IMR-90 (cell line): Measurements from ENCODE around the gene WNT10A. TPM values are rescaled to one million over a fixed set of nuclear protein-coding genes. Genes with fewer than 3 reads are reported as not detected.

Experiments used
- ATAC-seq: fragments of 200-7000 bp; cut with Tn5 transposase; 2 replicates; pipeline ENCODE4 v1.9.1; 2020; ENCODE audit warnings: low read depth, mild to moderate bottlenecking, moderate library complexity
- BruUV-seq: library from RNA; stranded (reverse); fragments of 400-500 nt; replicated peaks from 2 replicates; lab custom pipeline; 2021; lab: Mats Ljungman, UMichigan
- CTCF ChIA-PET: fragments of 300-600 bp; formaldehyde crosslinking; extraction: SDS; loops from one replicate; lab custom pipeline; 2021; ENCODE audit warnings: antibody characterized with exemption; lab: Yijun Ruan, JAX
- POLR2A ChIA-PET: fragments of 300-600 bp; sonication (Branson Sonifier 250); formaldehyde crosslinking; loops from one replicate; lab custom pipeline; 2022; ENCODE audit warnings: antibody characterized with exemption; ENCODE audit not compliant: unreplicated experiment; lab: Charles Lee
- DNase-seq: peaks from one replicate; pipeline ENCODE4 v3.0.0; 2013
- H2AFZ ChIP-seq: replicated peaks from 2 replicates; pipeline ENCODE3; 2013; ENCODE audit warnings: low read length, mild to moderate bottlenecking; ENCODE audit not compliant: poor library complexity
- H2AK5ac ChIP-seq: 2 replicates; pipeline ENCODE4 v1.6.1; 2013; ENCODE audit warnings: low read depth, low read length, inconsistent platforms
- H2AK9ac ChIP-seq: replicated peaks from 2 replicates; pipeline ENCODE3; 2013; ENCODE audit warnings: mild to moderate bottlenecking, low read depth, low read length, moderate library complexity; ENCODE audit not compliant: poor library complexity
- H2BK120ac ChIP-seq: 2 replicates; pipeline ENCODE4 v1.6.1; 2013; ENCODE audit warnings: low read depth, low read length, inconsistent platforms
- H2BK15ac ChIP-seq: 3 replicates; pipeline ENCODE4 v1.6.1; 2013; ENCODE audit warnings: low read depth, low read length, inconsistent platforms
- H2BK20ac ChIP-seq: 2 replicates; pipeline ENCODE4 v1.6.1; 2013; ENCODE audit warnings: low read depth, mild to moderate bottlenecking, inconsistent platforms, low read length, moderate library complexity
- H2BK5ac ChIP-seq: 2 replicates; pipeline ENCODE4 v1.6.1; 2013; ENCODE audit warnings: mild to moderate bottlenecking, low read depth, low read length, inconsistent platforms; ENCODE audit not compliant: poor library complexity, severe bottlenecking
- H3K14ac ChIP-seq: replicated peaks from 2 replicates; pipeline ENCODE4 v1.6.1; 2013; ENCODE audit warnings: low read depth, low read length, inconsistent platforms
- H3K18ac ChIP-seq: 2 replicates; pipeline ENCODE4 v1.6.1; 2013; ENCODE audit warnings: low read depth, low read length, control low read depth
- H3K23ac ChIP-seq: 2 replicates; pipeline ENCODE4 v1.6.1; 2013; ENCODE audit warnings: low read depth, low read length, inconsistent platforms
- H3K27ac ChIP-seq: 2 replicates; pipeline ENCODE4 v1.5.1; 2013; ENCODE audit warnings: mild to moderate bottlenecking, control low read depth, low read length; ENCODE audit not compliant: insufficient read depth
- H3K27me3 ChIP-seq: 2 replicates; pipeline ENCODE4 v1.6.1; 2013; ENCODE audit warnings: low read length; ENCODE audit not compliant: control insufficient read depth, insufficient read depth
- H3K36me3 ChIP-seq: 2 replicates; pipeline ENCODE4 v1.6.1; 2013; ENCODE audit warnings: low read length, mixed read lengths; ENCODE audit not compliant: control insufficient read depth, insufficient read depth
- H3K4ac ChIP-seq: 2 replicates; pipeline ENCODE4 v1.6.1; 2013; ENCODE audit warnings: low read depth, low read length, inconsistent platforms
- H3K4me1 ChIP-seq: 2 replicates; pipeline ENCODE4 v1.6.1; 2013; ENCODE audit warnings: low read length, mixed read lengths; ENCODE audit not compliant: control insufficient read depth, insufficient read depth
- H3K4me2 ChIP-seq: 2 replicates; pipeline ENCODE4 v1.6.1; 2013; ENCODE audit warnings: low read depth, mild to moderate bottlenecking, control low read depth, low read length, moderate library complexity
- H3K4me3 ChIP-seq: 2 replicates; pipeline ENCODE4 v1.5.1; 2013; ENCODE audit warnings: low read depth, mild to moderate bottlenecking, control low read depth, low read length, moderate library complexity; ENCODE audit not compliant: insufficient read depth
- H3K56ac ChIP-seq: 2 replicates; pipeline ENCODE4 v1.6.1; 2013; ENCODE audit warnings: low read length, inconsistent platforms; ENCODE audit not compliant: insufficient read depth; ENCODE audit errors: extremely low read depth
- H3K79me1 ChIP-seq, 2 experiments: 2 replicates each; pipeline ENCODE4 v1.6.1; 2013; ENCODE audit warnings: low read length in 2 of 2, inconsistent platforms in 1 of 2, low read depth in 1 of 2
- H3K9ac ChIP-seq: 2 replicates; pipeline ENCODE4 v1.6.1; 2013; ENCODE audit warnings: low read depth, low read length, control low read depth
- H3K9me1 ChIP-seq: 2 replicates; pipeline ENCODE4 v1.6.1; 2013; ENCODE audit warnings: low read length, inconsistent platforms; ENCODE audit not compliant: insufficient read depth
- H3K9me3 ChIP-seq: 2 replicates; pipeline ENCODE4 v1.6.1; 2013; ENCODE audit warnings: low read length; ENCODE audit not compliant: control insufficient read depth, insufficient read depth
- H4K20me1 ChIP-seq: 2 replicates; pipeline ENCODE4 v1.6.1; 2013; ENCODE audit warnings: low read length, inconsistent platforms; ENCODE audit not compliant: insufficient read depth
- H4K5ac ChIP-seq: 2 replicates; pipeline ENCODE4 v1.6.1; 2013; ENCODE audit warnings: mild to moderate bottlenecking, low read depth, low read length, control low read depth
- H4K8ac ChIP-seq, 2 experiments: 2 replicates each; pipeline ENCODE4 v1.6.1; 2013; ENCODE audit warnings: low read depth in 2 of 2, low read length in 2 of 2, control low read depth in 1 of 2, inconsistent platforms in 1 of 2
- H4K91ac ChIP-seq: 2 replicates; pipeline ENCODE4 v1.6.1; 2013; ENCODE audit warnings: low read depth, low read length, inconsistent platforms; ENCODE audit not compliant: insufficient read depth
- CHD1 ChIP-seq: IDR thresholded peaks from 2 replicates; pipeline ENCODE4 v1.6.1; 2012; ENCODE audit warnings: low read depth, low read length, improper control_type of control experiment
- MAFK ChIP-seq: IDR thresholded peaks from 2 replicates; pipeline ENCODE4 v1.6.1; 2012; ENCODE audit warnings: low read depth, low read length, improper control_type of control experiment
- NFE2L2 ChIP-seq: fragments of 150-350 bp; IDR thresholded peaks from 2 replicates; pipeline ENCODE4 v1.6.1; 2016; ENCODE audit warnings: low read depth, mild to moderate bottlenecking, low read length
- POLR2A ChIP-seq: IDR thresholded peaks from 2 replicates; pipeline ENCODE4 v1.6.1; 2012; ENCODE audit warnings: mild to moderate bottlenecking, low read depth, low read length
- RAD21 ChIP-seq: IDR thresholded peaks from 2 replicates; pipeline ENCODE4 v1.6.1; 2012; ENCODE audit warnings: low read length, improper control_type of control experiment
- RCOR1 ChIP-seq: IDR thresholded peaks from 2 replicates; pipeline ENCODE4 v1.6.1; 2012; ENCODE audit warnings: mild to moderate bottlenecking, low read length, improper control_type of control experiment; ENCODE audit not compliant: insufficient replicate concordance
- RFX5 ChIP-seq: IDR thresholded peaks from 2 replicates; pipeline ENCODE4 v1.8.0; 2012; ENCODE audit warnings: low read depth, mild to moderate bottlenecking, low read length, moderate library complexity
- WGBS, 2 experiments: methylation state at CpG; one replicate each; pipeline versions ENCODE4 v1.1.5 to v1.1.7; 2013; ENCODE audit warnings: missing lambda C conversion rate in 2 of 2; ENCODE audit not compliant: insufficient read length in 1 of 2; ENCODE audit errors: extremely low coverage in 2 of 2; 5-methylcytosine and 5-hydroxymethylcytosine counted together
- dilution Hi-C: fragments of 300-500 bp; cut with HindIII; formaldehyde crosslinking; loops from one replicate; pipeline ENCODE4 v1.14.3; 2018; ENCODE audit warnings: low sequenced_read_pairs; ENCODE audit not compliant: unreplicated experiment
- in situ Hi-C: fragments of 300-500 bp; cut with MboI; formaldehyde crosslinking; loops from 3 replicates; pipeline ENCODE4 v1.14.3; 2019; ENCODE audit warnings: low sequenced_read_pairs, inconsistent platforms, mixed read lengths
- intact Hi-C: fragments of 100-400 bp; cut with micrococcal nuclease; formaldehyde crosslinking; loops from 2 replicates; pipeline ENCODE4 v1.10.0; 2022
- polyA plus RNA-seq, 3 experiments: library from polyadenylated mRNA; depleted of rRNA; stranded (reverse); fragments of >200 nt; gene quantifications; 2 replicates each; pipeline ENCODE4 v1.2.3, GENCODE V29; 2012; ENCODE audit warnings: low replicate concordance in 1 of 3
- total RNA-seq: library from RNA; depleted of rRNA; stranded (reverse); fragments of >200 nt; gene quantifications from 2 replicates; pipeline ENCODE4 v1.2.3, GENCODE V29; 2012
- TF ChIP-seq, protein P1 (sequence below): fragments of 150-350 bp; IDR thresholded peaks from 2 replicates; pipeline ENCODE4 v1.6.1; 2016; ENCODE audit warnings: low read depth, mild to moderate bottlenecking, low read length, moderate library complexity, borderline replicate concordance
- TF ChIP-seq, protein P2 (sequence below): conservative IDR thresholded peaks from 2 replicates; pipeline ENCODE4 v1.5.1; 2012; ENCODE audit warnings: mild to moderate bottlenecking, low read depth, low read length, improper control_type of control experiment

The WNT10A gene
- total and polyA plus RNA-seq, 2 of the 4 experiments (the other 2 are of a cell fraction), result not detected

DNA sequence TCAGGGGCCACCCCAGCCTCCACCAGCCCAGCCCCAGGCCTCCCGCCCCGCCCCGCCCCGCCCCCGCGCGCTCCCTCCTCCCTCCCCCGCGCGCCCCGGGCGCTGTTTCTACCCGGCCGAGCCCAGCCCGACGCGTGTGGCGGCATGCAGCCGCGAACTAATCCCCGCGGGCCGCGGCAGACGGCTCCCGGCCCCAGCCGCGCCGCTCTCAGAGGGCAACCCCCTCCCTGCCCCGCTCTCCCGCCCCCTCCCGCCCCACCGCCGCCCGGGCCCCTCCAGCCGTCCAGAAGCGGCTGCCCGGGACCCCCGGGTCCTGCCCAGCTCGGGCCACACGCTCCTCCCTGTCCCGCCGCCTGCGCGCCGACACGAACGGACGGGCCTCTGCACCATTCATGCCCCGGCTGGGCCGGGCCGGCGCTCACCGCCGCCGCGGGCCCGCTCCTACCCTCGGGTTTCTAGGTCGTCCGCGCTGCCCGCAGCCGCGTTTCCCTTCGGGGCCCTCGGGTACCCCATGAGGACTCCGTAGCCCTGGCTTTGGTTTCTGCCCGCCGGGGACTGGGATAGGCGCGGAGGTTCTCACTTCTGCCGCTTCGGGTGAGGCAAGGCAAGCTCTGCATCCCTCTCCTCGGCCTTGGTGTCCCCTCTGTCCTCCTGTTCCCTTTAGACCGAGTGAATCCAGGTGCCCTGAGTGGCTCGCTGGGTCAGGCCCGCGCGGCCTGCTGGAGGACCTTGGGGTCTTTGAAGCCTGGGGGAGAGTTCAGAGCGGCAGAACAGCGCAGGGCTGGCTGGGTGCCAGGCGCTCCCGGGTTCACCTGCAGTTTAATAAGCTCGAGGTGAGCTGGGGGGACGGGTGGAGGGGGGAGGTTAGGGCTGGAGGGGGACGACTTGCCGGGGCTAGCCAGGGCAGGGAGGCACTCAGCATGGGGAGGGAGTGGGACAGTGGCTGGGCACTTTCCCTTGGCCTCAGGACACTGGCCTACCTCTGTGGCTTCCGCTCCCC is 3.1 kb downstream of the WNT10A start:
- BruUV-seq, result no TSS peak
- no peaks in the 10 kb centered on the region; the same call in 1 of the 2 replicates for H3K9me1 ChIP-seq
- no peak overlapping the region for H3K56ac ChIP-seq
- intact Hi-C loops, result no loop called here
- no peak overlapping the region for H3K9ac ChIP-seq
- no peak overlapping the region for H2BK5ac ChIP-seq
- H4K8ac ChIP-seq, result no peak overlapping the region
- H2AK5ac ChIP-seq, result no peak overlapping the region
- no peak overlapping the region for H3K27ac ChIP-seq
- in situ Hi-C loops, result no loop called here
- ATAC-seq, result peak; percentile 68
- H2AFZ ChIP-seq, result peak overlapping the region; percentile 32
- H4K5ac ChIP-seq, result no peak overlapping the region
- no peaks in the 10 kb centered on the region for H3K4me1 ChIP-seq
- DNase-seq, result no peak
- H3K9me3 ChIP-seq, result peaks cover 1% of the 10 kb centered on the region
- H3K36me3 ChIP-seq, result no peaks in the 10 kb centered on the region
- peaks cover 88% of the 10 kb centered on the region for H3K27me3 ChIP-seq
- no peak overlapping the region for H3K4me3 ChIP-seq
- CTCF ChIA-PET, result interaction anchor here (1.5 kb wide), 1 partner anchor 14 kb away, joined by 4 read pairs; no protein-coding TSS in a partner anchor
- H4K20me1 ChIP-seq, result peaks cover 4% of the 10 kb centered on the region
- H4K91ac ChIP-seq, result no peak overlapping the region
- POLR2A ChIA-PET, result no interaction called here
- no peak overlapping the region for H2BK15ac ChIP-seq
- no peak overlapping the region for H2AK9ac ChIP-seq
- WGBS, 2 experiments, result 6% methylated on average over 8 of the region's 89 CpGs; no CpG with 5 or more reads in 1 of the 2 experiments
- H3K4ac ChIP-seq, result no peak overlapping the region
- no peak overlapping the region for H3K23ac ChIP-seq
- H3K18ac ChIP-seq, result no peak overlapping the region
- H2BK20ac ChIP-seq, result no peak overlapping the region
- TF ChIP-seq, protein P1, sequence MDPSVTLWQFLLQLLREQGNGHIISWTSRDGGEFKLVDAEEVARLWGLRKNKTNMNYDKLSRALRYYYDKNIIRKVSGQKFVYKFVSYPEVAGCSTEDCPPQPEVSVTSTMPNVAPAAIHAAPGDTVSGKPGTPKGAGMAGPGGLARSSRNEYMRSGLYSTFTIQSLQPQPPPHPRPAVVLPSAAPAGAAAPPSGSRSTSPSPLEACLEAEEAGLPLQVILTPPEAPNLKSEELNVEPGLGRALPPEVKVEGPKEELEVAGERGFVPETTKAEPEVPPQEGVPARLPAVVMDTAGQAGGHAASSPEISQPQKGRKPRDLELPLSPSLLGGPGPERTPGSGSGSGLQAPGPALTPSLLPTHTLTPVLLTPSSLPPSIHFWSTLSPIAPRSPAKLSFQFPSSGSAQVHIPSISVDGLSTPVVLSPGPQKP, result no peak
- TF ChIP-seq, protein P2, sequence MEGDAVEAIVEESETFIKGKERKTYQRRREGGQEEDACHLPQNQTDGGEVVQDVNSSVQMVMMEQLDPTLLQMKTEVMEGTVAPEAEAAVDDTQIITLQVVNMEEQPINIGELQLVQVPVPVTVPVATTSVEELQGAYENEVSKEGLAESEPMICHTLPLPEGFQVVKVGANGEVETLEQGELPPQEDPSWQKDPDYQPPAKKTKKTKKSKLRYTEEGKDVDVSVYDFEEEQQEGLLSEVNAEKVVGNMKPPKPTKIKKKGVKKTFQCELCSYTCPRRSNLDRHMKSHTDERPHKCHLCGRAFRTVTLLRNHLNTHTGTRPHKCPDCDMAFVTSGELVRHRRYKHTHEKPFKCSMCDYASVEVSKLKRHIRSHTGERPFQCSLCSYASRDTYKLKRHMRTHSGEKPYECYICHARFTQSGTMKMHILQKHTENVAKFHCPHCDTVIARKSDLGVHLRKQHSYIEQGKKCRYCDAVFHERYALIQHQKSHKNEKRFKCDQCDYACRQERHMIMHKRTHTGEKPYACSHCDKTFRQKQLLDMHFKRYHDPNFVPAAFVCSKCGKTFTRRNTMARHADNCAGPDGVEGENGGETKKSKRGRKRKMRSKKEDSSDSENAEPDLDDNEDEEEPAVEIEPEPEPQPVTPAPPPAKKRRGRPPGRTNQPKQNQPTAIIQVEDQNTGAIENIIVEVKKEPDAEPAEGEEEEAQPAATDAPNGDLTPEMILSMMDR, result no peak
- TF ChIP-seq RAD21, result no peak
- no peak for TF ChIP-seq MAFK
- TF ChIP-seq NFE2L2, result no peak
- no peak for TF ChIP-seq RCOR1
- no peak for TF ChIP-seq RFX5
- TF ChIP-seq POLR2A, result no peak
- no peak for TF ChIP-seq CHD1
- no peak overlapping the region for H2BK120ac ChIP-seq
- dilution Hi-C loops, result no loop called here
- H3K14ac ChIP-seq, result no peak overlapping the region
- H3K4me2 ChIP-seq, result no peak overlapping the region
- H3K79me1 ChIP-seq, result no peaks in the 10 kb centered on the region
